ENCODE results near the gene GNAT3. TPM values are rescaled to one million over a fixed set of nuclear protein-coding genes. Genes with fewer than 3 reads are reported as not detected.

Gene GNAT3
- total RNA-seq, 2 experiments from 2014 or later: not detected

GRCh38 chr7:80472491-80473200, 39.2 kb downstream of the GNAT3 start:
- no peak for TF ChIP-seq CTCF (IDR thresholded peaks at IDR 0.05)
- Mint-ChIP-seq H3K4me3 (no peak overlapping the region), H3K4me1 (ENCODE audit: low read depth) (no peaks in the 10 kb centered on the region), H3K36me3 (ENCODE audit: low read depth) (no peaks in the 10 kb centered on the region), H3K27ac (no peak overlapping the region), H3K9me3 (no peaks in the 10 kb centered on the region), H3K27me3 (no peaks in the 10 kb centered on the region)
- no peak for ATAC-seq (ENCODE audit: poor library complexity)
- H3K4me1 ChIP-seq (ENCODE audit: insufficient read depth, low read length): no peaks in the 10 kb centered on the region
- no peaks in the 10 kb centered on the region for H3K36me3 ChIP-seq (ENCODE audit: insufficient read depth, low read length)
- H3K27ac ChIP-seq (ENCODE audit: low read depth in 1 of 2, low read length in 2 of 2): no peak overlapping the region
- POLR2A ChIA-PET: interaction anchor here (0.7 kb wide), 1 partner anchor 290 kb away, joined by 3 read pairs; no protein-coding TSS in a partner anchor
- no peaks in the 10 kb centered on the region for H3K27me3 ChIP-seq (ENCODE audit: control insufficient read depth in 1 of 2, insufficient read depth in 2 of 2, low read length in 2 of 2)
- CTCF ChIA-PET: no interaction called here
- intact Hi-C loops (cut with DNase I, micrococcal nuclease): no loop called here
- no peak for DNase-seq
- H3K9me3 ChIP-seq (ENCODE audit: control insufficient read depth in 1 of 2, insufficient read depth in 1 of 2, low read length in 2 of 2): no peaks in the 10 kb centered on the region
- H3K4me3 ChIP-seq (ENCODE audit: low read length): no peak overlapping the region

- no peaks in the 10 kb centered on the region for H3K4me1 Mint-ChIP-seq (ENCODE audit: low read depth)
- no peak for TF ChIP-seq CTCF (IDR thresholded peaks at IDR 0.05)
- no peak overlapping the region for H3K27ac Mint-ChIP-seq
- Histone ChIP-seq H3K27me3 (ENCODE audit: control insufficient read depth in 1 of 2, insufficient read depth in 2 of 2, low read length in 2 of 2) (no peaks in the 10 kb centered on the region), H3K4me3 (ENCODE audit: low read length) (no peak overlapping the region), H3K4me1 (ENCODE audit: insufficient read depth, low read length) (no peaks in the 10 kb centered on the region), H3K36me3 (ENCODE audit: insufficient read depth, low read length) (no peaks in the 10 kb centered on the region), H3K9me3 (ENCODE audit: control insufficient read depth in 1 of 2, insufficient read depth in 1 of 2, low read length in 2 of 2) (no peaks in the 10 kb centered on the region), H3K27ac (ENCODE audit: low read depth in 1 of 2, low read length in 2 of 2) (no peak overlapping the region)
- no peaks in the 10 kb centered on the region for H3K27me3 Mint-ChIP-seq
- ChIA-PET POLR2A (no interaction called here), CTCF (interaction anchor here (1.4 kb wide), 1 partner anchor 9 kb away, joined by 3 read pairs; no protein-coding TSS in a partner anchor)
- H3K4me3 Mint-ChIP-seq: no peak overlapping the region
- H3K36me3 Mint-ChIP-seq (ENCODE audit: low read depth): no peaks in the 10 kb centered on the region
- ATAC-seq (ENCODE audit: poor library complexity) (no peak), DNase-seq (no peak)
- intact Hi-C loops (cut with DNase I, micrococcal nuclease): no loop called here
- no peaks in the 10 kb centered on the region for H3K9me3 Mint-ChIP-seq
Measured at GRCh38 chr7:80468931-80469714, 42.7 kb downstream of the GNAT3 start.

DNA sequence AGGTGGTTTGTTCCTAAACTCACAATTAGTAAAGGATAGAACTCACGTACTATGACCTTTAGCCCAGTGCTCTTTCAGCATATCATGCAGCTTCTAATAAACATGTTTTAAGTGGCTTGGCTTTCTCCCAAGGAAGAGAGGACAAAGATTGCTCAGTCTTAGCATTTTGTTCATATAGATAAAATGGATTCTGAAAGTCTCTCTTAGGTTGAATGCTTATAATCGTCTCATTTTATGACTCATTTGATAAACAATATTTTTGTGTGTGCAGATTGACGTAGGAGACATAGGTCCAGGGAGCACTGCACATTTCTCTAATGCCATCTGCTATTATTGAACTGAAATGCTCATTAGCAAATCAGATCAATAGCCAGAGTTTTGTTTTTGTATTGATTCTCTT, 44.8 kb downstream of the GNAT3 start:
- POLR2A ChIA-PET: no interaction called here
- no peaks in the 10 kb centered on the region for H3K9me3 Mint-ChIP-seq
- Histone ChIP-seq H3K27ac (ENCODE audit: low read depth in 1 of 2, low read length in 2 of 2) (no peak overlapping the region), H3K9me3 (ENCODE audit: control insufficient read depth in 1 of 2, insufficient read depth in 1 of 2, low read length in 2 of 2) (no peaks in the 10 kb centered on the region), H3K4me3 (ENCODE audit: low read length) (no peak overlapping the region), H3K36me3 (ENCODE audit: insufficient read depth, low read length) (no peaks in the 10 kb centered on the region), H3K4me1 (ENCODE audit: insufficient read depth, low read length) (no peaks in the 10 kb centered on the region), H3K27me3 (ENCODE audit: control insufficient read depth in 1 of 2, insufficient read depth in 2 of 2, low read length in 2 of 2) (no peaks in the 10 kb centered on the region)
- H3K36me3 Mint-ChIP-seq (ENCODE audit: low read depth): no peaks in the 10 kb centered on the region
- no peak overlapping the region for H3K4me3 Mint-ChIP-seq
- H3K4me1 Mint-ChIP-seq (ENCODE audit: low read depth): no peaks in the 10 kb centered on the region
- CTCF ChIA-PET: no interaction called here
- DNase-seq (no peak), ATAC-seq (ENCODE audit: poor library complexity) (no peak)
- H3K27ac Mint-ChIP-seq: no peak overlapping the region
- H3K27me3 Mint-ChIP-seq: no peaks in the 10 kb centered on the region
- intact Hi-C loops (cut with DNase I, micrococcal nuclease): no loop called here
- TF ChIP-seq CTCF (IDR thresholded peaks at IDR 0.05): no peak
